NCI-H345 (cell line): ENCODE measurements around the gene TMEM89.

Experiments used
- DNase-seq: peaks from one replicate; lab custom pipeline; 2025; lab: John Stamatoyannopoulos, UW

TMEM89 gene

GRCh38 chr3:48621461-48621869 lies at the start of gene TMEM89:
TMEM89 (minus strand) TSS chr3:48621769; CDS start chr3:48621756, 13 bp downstream.
- no peak for DNase-seq

GRCh38 chr3:48664929-48665328 lies 43.4 kb upstream of the TMEM89 start:
- DNase-seq: no peak

- DNase-seq: no peak
Observed at GRCh38 chr3:48664313-48664644, 42.7 kb upstream of the TMEM89 start.

- peak; percentile 95 for DNase-seq
Observed at GRCh38 chr3:48663489-48664312, 42.1 kb upstream of the TMEM89 start.

- peak; percentile 87 for DNase-seq
Observed at GRCh38 chr3:48662753-48663488, 41.4 kb upstream of the TMEM89 start, which contains the start of gene CELSR3. CELSR3 (minus strand) TSS chr3:48662886; CDS start chr3:48662634, 252 bp downstream.

GRCh38 chr3:48662145-48662752 lies 40.7 kb upstream of the TMEM89 start:
- no peak for DNase-seq

GRCh38 chr3:48661501-48662144 lies 40.1 kb upstream of the TMEM89 start:
- no peak for DNase-seq

GRCh38 chr3:48660800-48661400 lies 39.3 kb upstream of the TMEM89 start:
- DNase-seq: no peak

GRCh38 chr3:48656841-48657281 lies 35.3 kb upstream of the TMEM89 start:
- DNase-seq: no peak

- DNase-seq: no peak
Observed at GRCh38 chr3:48656061-48656840, 34.7 kb upstream of the TMEM89 start.

GRCh38 chr3:48655606-48656005 lies 34.0 kb upstream of the TMEM89 start:
- no peak for DNase-seq

GRCh38 chr3:48655063-48655462 lies 33.5 kb upstream of the TMEM89 start:
- no peak for DNase-seq

- no peak for DNase-seq
Observed at GRCh38 chr3:48652923-48653715, 31.6 kb upstream of the TMEM89 start.

GRCh38 chr3:48651771-48652170 lies 30.2 kb upstream of the TMEM89 start:
- DNase-seq: no peak

GRCh38 chr3:48650723-48651122 lies 29.2 kb upstream of the TMEM89 start:
- DNase-seq: no peak

- no peak for DNase-seq
Observed at GRCh38 chr3:48648188-48648850, 26.8 kb upstream of the TMEM89 start.

GRCh38 chr3:48647714-48648113 lies 26.1 kb upstream of the TMEM89 start:
- DNase-seq: no peak

- DNase-seq: no peak
Observed at GRCh38 chr3:48644898-48645760, 23.6 kb upstream of the TMEM89 start.

GRCh38 chr3:48642605-48643004 lies 21.0 kb upstream of the TMEM89 start:
- no peak for DNase-seq
